ENCODE data around the gene MEDAG.

MEDAG gene

DNA sequence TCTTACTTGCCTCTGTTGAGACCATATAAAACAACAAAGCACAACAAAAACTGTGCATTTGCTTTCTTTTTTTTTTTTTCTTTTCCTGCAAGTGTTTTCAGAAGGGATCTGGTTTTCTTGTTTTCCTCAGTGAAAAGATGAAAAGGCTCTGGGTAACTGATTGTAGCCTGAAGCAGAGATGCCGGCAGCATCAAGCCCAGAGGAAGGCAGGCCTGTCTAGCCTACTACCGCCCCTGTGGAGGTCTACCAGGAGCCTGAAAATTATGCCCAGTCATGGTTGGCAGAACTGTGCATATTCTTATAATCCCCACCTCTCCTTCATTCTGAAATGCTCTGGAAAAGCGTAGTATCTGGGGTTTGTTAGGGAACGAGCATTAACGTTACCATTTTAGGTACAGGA is 32.6 kb upstream of the MEDAG start:
- DNase-seq: no peak

- no peak for DNase-seq
Measured at GRCh38 chr13:30874111-30874510, 32.0 kb upstream of the MEDAG start.

- no peak for DNase-seq
Measured at GRCh38 chr13:30874561-30874960, 31.5 kb upstream of the MEDAG start.

GRCh38 chr13:30877335-30877734 is 28.7 kb upstream of the MEDAG start:
- DNase-seq: no peak

GRCh38 chr13:30880151-30880855 is 25.8 kb upstream of the MEDAG start:
- DNase-seq: no peak

- no peak for DNase-seq
Measured at GRCh38 chr13:30880856-30881155, 25.3 kb upstream of the MEDAG start.

DNA sequence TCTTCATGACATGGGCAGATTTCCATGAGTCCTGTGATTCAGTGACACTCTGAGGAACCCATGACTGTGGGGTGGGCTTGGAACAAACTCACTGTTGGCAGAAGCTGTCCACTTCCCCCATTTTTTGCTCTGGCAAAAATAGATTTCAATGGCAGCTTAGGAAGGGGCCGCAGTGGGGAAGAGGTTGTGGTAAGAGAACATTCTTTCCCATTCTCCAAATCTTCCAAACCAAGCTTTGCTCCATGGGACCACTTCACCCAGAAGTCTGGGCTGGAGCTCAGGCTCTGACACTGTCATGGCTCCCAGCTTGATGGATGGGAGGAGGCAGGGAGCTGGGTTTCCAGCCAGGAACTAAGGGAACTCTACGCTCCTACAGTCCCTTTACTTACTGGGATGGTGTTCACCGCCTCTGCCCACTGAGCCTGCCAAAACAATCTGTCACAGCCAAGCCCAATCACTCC is 24.9 kb upstream of the MEDAG start:
- DNase-seq: no peak

DNA sequence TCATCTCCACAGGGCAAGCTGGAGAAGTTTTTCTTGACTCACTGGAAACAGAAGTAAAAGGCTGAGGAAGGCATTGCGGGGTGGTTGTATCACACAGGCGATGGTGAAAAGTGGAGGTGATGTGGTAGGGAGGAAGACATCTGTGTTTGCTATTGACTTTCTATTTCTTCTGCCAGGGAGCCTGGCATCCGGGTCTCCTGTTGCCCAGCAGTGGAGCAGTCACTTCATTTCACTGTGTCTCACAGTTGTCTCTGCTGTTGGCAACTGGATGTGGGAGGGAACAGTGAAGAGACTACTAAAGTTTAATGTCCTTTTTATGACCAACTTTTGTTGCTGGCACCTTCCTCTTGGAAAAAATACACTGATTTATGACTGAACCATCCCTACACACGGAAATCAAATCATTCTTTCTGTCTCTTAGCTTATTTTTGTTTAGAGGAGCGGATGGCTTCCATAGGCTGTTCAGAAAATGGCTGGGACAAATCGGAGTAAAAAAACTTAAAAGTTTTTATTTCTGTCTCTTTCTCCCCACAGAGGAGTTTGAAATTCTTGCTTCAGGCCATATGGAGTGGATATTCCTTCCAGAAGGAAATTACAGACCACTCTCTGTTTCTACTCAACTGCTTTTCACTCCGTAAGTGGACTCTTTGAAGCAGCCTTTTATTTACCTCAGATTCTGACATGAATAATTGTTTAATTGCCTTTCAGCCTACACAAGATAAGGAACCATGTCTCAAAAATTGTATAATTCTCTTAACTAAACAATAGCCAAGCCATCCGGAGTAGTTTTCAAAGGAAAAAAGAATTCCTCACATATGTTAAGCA is 23.8 kb upstream of the MEDAG start:
- no peak for DNase-seq

- DNase-seq: no peak
Measured at GRCh38 chr13:30882996-30883766, 22.9 kb upstream of the MEDAG start.

GRCh38 chr13:30884543-30884942 is 21.5 kb upstream of the MEDAG start:
- no peak for DNase-seq

- no peak for DNase-seq
Measured at GRCh38 chr13:30889196-30889690, 16.8 kb upstream of the MEDAG start.

GRCh38 chr13:30892966-30893365 is 13.1 kb upstream of the MEDAG start:
- DNase-seq: no peak

- no peak for DNase-seq
Measured at GRCh38 chr13:30895773-30896172, 10.3 kb upstream of the MEDAG start.

- DNase-seq: no peak
Measured at GRCh38 chr13:30898070-30898469, 8.0 kb upstream of the MEDAG start.

DNA sequence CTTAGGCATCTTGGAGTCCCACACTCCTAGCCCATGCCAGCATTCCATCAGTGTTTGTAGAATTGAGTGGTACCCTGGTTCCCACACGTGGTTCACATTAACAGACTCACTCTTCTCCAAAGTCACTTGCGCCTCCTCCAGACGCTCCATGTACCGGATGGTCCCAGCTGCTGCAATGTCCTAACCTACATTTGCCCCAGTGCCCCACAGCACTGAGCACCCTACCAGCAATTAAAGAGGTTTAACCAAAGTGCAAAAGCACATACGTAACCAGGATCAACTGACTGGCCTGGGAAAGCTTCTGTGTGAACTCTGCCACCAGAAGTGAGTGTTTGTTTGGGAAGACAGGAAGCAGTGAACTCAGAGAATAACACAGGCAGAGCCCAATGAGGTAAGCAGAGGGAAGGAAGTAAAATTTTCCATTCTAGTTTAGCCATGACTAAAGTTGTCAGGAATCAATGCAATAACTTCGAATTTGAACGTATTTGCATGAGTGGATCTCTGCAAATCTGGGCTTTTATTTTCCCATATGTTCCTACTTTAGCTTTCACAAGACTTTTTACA is 7.3 kb upstream of the MEDAG start:
- DNase-seq: no peak

- DNase-seq: no peak
Measured at GRCh38 chr13:30900436-30900835, 5.6 kb upstream of the MEDAG start.

DNA sequence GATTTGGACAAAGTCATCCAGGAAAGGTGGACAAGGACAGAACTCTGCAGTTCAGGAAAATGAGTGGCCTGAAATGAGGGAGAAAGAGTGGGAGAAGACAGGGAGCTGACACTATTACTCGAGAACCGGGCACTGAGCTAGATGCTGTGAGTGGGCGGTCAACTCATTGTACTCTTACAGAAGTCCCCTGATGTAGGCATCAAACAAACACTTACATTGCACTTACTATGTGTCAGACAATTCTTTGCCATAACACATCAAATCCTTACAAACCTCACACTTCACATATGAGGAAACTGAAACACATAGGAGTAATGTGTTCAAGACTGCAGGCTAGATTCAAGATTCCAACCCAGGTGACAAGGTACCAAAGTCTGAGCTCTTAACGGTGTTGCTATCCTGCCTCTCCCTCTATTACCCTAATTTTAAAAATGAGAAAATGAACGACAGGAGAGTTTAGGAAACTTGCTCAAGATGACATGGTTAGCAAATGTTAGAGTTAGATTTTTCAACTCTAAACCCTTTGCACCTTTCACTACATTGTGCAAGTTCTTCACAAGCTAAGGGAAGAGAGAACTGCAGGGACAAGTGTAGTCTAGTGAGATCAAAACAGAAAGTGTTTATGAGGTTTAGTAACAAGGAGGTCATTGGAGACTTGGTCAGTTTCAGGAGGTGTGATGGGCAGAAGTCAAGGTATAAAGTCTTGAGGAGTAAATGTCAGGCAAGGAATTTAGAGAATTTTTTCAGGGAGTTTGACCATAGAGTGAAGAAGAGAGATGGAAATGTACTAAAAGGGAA is 4.9 kb upstream of the MEDAG start:
- DNase-seq: no peak

GRCh38 chr13:30904043-30904442 is 2.0 kb upstream of the MEDAG start:
- DNase-seq: no peak

DNA sequence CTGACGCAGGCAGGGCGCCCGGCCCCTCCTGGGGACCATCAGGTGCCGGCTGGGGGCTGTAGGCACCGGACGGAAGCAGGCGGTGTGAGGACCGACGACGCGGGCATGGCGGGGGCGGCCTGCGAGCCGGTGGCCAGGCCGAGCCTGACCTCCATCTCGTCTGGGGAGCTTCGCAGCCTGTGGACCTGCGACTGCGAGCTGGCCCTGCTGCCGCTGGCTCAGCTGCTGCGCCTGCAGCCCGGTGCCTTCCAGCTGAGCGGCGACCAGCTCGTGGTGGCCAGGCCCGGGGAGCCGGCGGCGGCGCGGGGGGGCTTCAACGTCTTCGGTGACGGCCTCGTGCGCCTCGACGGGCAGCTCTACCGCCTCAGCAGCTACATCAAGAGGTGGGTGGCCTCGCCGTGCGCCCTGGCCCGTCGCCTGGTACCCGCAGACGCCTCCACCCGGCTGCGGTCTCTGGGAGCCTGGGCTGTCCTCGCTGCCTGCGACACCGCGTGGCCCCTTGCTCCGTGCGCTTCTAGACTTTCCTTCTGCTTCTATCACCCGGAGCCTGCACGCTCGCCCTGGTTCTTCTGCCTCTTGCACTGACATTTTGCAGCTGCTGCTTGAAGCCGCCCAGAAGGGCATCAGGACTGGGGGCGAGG is 460 bp downstream of the MEDAG start:
- DNase-seq: no peak

DNA sequence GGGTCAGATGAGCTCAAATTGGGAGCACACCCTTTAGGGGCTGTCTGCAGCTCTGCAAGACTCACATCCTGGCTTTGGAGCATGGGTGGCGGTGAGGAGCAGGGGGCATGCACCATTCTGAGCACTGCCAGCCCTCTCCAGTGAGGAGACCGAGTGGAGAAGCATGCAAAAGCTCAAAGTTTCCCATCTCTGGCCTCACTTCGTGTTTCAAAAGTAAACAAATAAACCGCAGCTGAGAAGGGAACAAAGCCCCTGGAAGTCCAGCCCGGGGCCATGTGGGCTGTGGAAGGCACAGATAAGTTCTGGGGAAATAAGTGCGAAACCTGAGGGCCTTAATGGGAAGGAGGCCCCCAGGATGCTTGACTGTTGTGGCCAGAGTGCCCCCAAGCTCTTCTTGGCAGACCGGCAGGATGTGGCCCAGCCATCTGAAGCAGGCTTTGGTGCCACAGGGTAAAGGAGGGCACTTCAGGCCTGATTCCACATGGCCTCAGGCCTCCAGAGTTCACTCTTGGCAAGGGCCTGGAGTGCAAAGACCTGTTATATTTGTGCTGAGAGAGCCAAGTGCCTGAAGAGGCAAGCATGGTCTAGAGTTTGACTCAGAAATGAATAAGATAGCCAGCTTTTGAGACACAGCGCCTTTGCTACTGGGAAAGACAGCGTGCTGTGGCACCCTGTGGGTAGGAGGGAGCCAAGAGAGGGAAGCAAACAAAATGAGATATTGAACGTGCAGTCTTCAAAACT is 1.2 kb downstream of the MEDAG start:
- no peak for DNase-seq

GRCh38 chr13:30908416-30908980 is 2.4 kb downstream of the MEDAG start:
- no peak for DNase-seq

Data from bone marrow (tissue), 2 donors.